ENCODE results near the gene KBTBD2.

DNA sequence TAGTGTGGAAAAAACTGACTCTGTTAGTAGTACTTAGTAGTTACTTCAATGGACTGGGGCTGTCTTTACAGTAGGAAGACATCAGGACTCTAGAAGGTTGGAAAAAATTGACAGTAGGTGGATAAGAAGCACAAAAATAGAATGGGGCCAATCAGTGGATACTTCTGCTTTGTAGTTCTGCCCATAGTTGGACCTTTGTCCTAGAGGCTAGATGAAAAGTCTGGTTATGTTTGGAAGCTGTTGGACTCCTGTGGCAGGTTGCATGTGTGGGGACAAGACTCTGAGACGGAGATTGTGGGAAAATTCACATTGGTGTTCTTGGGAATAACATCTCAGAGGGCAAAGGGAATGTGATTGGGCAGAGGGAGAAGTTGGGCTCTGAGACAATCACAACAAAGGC, 18.6 kb upstream of the KBTBD2 start:
- TF ChIP-seq CTCF (IDR thresholded peaks at IDR 0.05), result no peak
- TF ChIP-seq POLR2A (IDR thresholded peaks at IDR 0.05), result no peak
